ENCODE results near the gene CPPED1. TPM values are rescaled to one million over a fixed set of nuclear protein-coding genes. Genes with fewer than 3 reads are reported as not detected.

CPPED1 gene
- total RNA-seq, 2 donors from 2014 or later, result 8.4 to 14.7 TPM

DNA sequence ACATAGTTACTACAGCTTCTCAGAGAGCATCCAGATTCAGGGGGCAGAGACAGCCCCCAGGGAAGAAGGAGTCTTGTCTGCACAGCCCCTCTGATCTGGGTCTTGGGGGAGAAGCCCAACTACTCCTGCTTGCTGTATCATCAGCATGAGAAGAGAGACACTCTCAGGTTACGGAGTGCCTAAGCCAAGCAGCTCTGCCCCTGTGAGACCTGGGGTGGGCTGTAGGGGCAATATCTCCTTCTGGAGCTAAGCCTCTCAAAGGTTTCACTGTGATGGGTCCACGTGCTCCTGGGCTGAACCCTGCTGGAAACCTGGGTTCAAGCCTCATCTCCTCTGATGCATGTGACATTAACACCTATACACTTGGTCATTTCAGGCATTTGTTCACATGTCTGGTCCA is 123.2 kb downstream of the CPPED1 start:
- 88 to 100% methylated on average over 1 to 2 of the region's 2 CpGs for WGBS, 2 experiments (ENCODE audit: insufficient coverage in 1 of 2, insufficient read length in 1 of 2)
- TF ChIP-seq, protein P1, sequence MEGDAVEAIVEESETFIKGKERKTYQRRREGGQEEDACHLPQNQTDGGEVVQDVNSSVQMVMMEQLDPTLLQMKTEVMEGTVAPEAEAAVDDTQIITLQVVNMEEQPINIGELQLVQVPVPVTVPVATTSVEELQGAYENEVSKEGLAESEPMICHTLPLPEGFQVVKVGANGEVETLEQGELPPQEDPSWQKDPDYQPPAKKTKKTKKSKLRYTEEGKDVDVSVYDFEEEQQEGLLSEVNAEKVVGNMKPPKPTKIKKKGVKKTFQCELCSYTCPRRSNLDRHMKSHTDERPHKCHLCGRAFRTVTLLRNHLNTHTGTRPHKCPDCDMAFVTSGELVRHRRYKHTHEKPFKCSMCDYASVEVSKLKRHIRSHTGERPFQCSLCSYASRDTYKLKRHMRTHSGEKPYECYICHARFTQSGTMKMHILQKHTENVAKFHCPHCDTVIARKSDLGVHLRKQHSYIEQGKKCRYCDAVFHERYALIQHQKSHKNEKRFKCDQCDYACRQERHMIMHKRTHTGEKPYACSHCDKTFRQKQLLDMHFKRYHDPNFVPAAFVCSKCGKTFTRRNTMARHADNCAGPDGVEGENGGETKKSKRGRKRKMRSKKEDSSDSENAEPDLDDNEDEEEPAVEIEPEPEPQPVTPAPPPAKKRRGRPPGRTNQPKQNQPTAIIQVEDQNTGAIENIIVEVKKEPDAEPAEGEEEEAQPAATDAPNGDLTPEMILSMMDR (conservative IDR thresholded peaks at IDR 0.05), result no peak
- H3K27me3 Mint-ChIP-seq (ENCODE audit: insufficient read depth), result no peaks in the 10 kb centered on the region
- H3K4me3 Mint-ChIP-seq, result no peak overlapping the region
- Histone ChIP-seq H3K9ac (ENCODE audit: extremely low read depth, low read length, poor library complexity, severe bottlenecking) (no peak overlapping the region), H3K27me3 (ENCODE audit: control insufficient read depth, insufficient read depth, low read length, poor library complexity, severe bottlenecking) (no peaks in the 10 kb centered on the region), H3K27ac (ENCODE audit: low read depth, low read length) (no peak overlapping the region), H3K4me3 (ENCODE audit: low read length) (peak overlapping the region; percentile 46), H3K4me1 (ENCODE audit: control insufficient read depth, insufficient read depth, low read length) (no peaks in the 10 kb centered on the region), H3K36me3 (ENCODE audit: control insufficient read depth, insufficient read depth, low read length) (peaks cover 3% of the 10 kb centered on the region), H3K9me3 (ENCODE audit: control insufficient read depth, low read length) (peaks cover 42% of the 10 kb centered on the region)
- peaks cover 17% of the 10 kb centered on the region for H3K36me3 Mint-ChIP-seq (ENCODE audit: low read depth)
- DNase-seq, result no peak
- no peak overlapping the region for H3K27ac Mint-ChIP-seq
- H3K9me3 Mint-ChIP-seq, result peaks cover 33% of the 10 kb centered on the region
- peaks cover 2% of the 10 kb centered on the region for H3K4me1 Mint-ChIP-seq

DNA sequence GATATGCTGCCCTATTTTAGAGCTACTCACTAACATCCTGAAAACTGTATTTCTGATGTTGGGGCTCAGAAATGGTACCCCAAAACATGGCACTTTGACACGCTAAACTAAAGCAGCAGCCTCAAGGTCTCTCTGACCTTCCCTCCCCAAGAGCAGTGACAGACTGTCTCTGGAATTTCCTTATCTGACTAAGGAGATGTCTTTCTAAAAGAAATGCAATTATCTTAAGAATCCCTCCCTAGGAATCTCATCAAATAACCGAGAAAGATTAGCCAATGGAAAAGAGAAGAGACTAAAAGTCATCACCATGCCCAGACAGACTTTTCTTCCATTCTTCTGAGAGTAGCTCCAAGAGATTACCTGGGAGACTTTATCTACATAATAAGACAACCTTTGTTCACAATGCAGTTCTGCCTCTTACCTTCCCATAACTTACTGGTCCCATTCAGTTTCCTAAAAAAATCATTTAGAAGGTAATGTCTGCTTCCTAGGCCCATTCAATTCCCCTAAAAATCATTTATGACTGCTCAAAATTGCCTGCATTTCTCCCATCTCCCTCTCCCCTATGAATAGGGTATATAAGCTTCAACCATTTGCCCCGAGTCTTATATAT is 123.9 kb downstream of the CPPED1 start:
- peaks cover 42% of the 10 kb centered on the region for H3K9me3 ChIP-seq (ENCODE audit: control insufficient read depth, low read length)
- Mint-ChIP-seq H3K4me1 (peaks cover 2% of the 10 kb centered on the region), H3K36me3 (ENCODE audit: low read depth) (peaks cover 17% of the 10 kb centered on the region), H3K4me3 (no peak overlapping the region), H3K27me3 (ENCODE audit: insufficient read depth) (no peaks in the 10 kb centered on the region), H3K27ac (peak overlapping the region; percentile 38), H3K9me3 (peaks cover 33% of the 10 kb centered on the region)
- WGBS, 2 experiments (ENCODE audit: insufficient coverage in 1 of 2, insufficient read length in 1 of 2), result 53 to 66% methylated on average over 2 to 3 of the region's 3 CpGs
- peak overlapping the region; percentile 46 for H3K4me3 ChIP-seq (ENCODE audit: low read length)
- H3K9ac ChIP-seq (ENCODE audit: extremely low read depth, low read length, poor library complexity, severe bottlenecking), result no peak overlapping the region
- H3K4me1 ChIP-seq (ENCODE audit: control insufficient read depth, insufficient read depth, low read length), result no peaks in the 10 kb centered on the region
- DNase-seq, result no peak
- H3K27me3 ChIP-seq (ENCODE audit: control insufficient read depth, insufficient read depth, low read length, poor library complexity, severe bottlenecking), result no peaks in the 10 kb centered on the region
- H3K27ac ChIP-seq (ENCODE audit: low read depth, low read length), result no peak overlapping the region
- TF ChIP-seq, protein P1 (conservative IDR thresholded peaks at IDR 0.05), result no peak
- H3K36me3 ChIP-seq (ENCODE audit: control insufficient read depth, insufficient read depth, low read length), result peaks cover 3% of the 10 kb centered on the region

DNA sequence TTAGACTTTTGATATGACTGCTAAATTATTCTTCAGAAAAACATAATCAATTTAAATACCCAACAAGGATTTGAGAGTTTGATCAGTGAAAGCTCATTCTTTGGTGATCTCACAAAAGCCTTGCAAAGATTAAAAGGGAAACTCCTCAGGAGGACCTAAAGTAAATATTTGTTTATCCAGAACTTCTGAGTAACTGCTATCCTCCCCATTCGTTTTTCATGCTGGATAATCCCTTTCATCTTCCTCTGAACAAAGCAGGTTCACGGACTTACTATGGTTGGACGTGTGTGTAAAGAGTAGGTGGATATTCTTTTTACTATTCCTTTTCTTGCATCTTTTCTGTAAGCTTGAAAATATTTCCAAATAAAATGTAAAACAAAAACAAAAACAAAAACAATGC is 124.7 kb downstream of the CPPED1 start:
- no peak overlapping the region for H3K27ac Mint-ChIP-seq
- H3K27ac ChIP-seq (ENCODE audit: low read depth, low read length), result no peak overlapping the region
- H3K9me3 ChIP-seq (ENCODE audit: control insufficient read depth, low read length), result peaks cover 42% of the 10 kb centered on the region
- H3K27me3 Mint-ChIP-seq (ENCODE audit: insufficient read depth), result no peaks in the 10 kb centered on the region
- peaks cover 19% of the 10 kb centered on the region for H3K36me3 Mint-ChIP-seq (ENCODE audit: low read depth)
- H3K9ac ChIP-seq (ENCODE audit: extremely low read depth, low read length, poor library complexity, severe bottlenecking), result no peak overlapping the region
- TF ChIP-seq, protein P1 (conservative IDR thresholded peaks at IDR 0.05), result no peak
- DNase-seq, result no peak
- H3K4me3 Mint-ChIP-seq, result no peak overlapping the region
- H3K9me3 Mint-ChIP-seq, result peaks cover 33% of the 10 kb centered on the region
- peaks cover 2% of the 10 kb centered on the region for H3K4me1 Mint-ChIP-seq
- 28% methylated on average over 1 of the region's 3 CpGs; no CpG with 5 or more reads in 1 of the 2 experiments for WGBS, 2 experiments (ENCODE audit: insufficient coverage in 1 of 2, insufficient read length in 1 of 2)
- peak overlapping the region; percentile 22 for H3K4me3 ChIP-seq (ENCODE audit: low read length)
- no peaks in the 10 kb centered on the region for H3K4me1 ChIP-seq (ENCODE audit: control insufficient read depth, insufficient read depth, low read length)
- H3K36me3 ChIP-seq (ENCODE audit: control insufficient read depth, insufficient read depth, low read length), result peaks cover 3% of the 10 kb centered on the region
- no peaks in the 10 kb centered on the region for H3K27me3 ChIP-seq (ENCODE audit: control insufficient read depth, insufficient read depth, low read length, poor library complexity, severe bottlenecking)

Measured in endodermal cell (in vitro differentiated cells).